A673 (cell line): Measurements from ENCODE around the gene ECI2. TPM values are rescaled to one million over a fixed set of nuclear protein-coding genes. Genes with fewer than 3 reads are reported as not detected.

Source experiments
- BruUV-seq: library from RNA; stranded (reverse); fragments of 400-500 nt; replicated peaks from 2 replicates; lab custom pipeline; 2021; lab: Mats Ljungman, UMichigan
- CTCF ChIA-PET: fragments of 300-600 bp; sonication (Branson Sonifier 250); formaldehyde crosslinking; loops from one replicate; lab custom pipeline; 2022; ENCODE audit warnings: antibody characterized with exemption; lab: Charles Lee
- POLR2A ChIA-PET: fragments of 300-600 bp; sonication (Branson Sonifier 250); formaldehyde crosslinking; loops from one replicate; lab custom pipeline; 2022; ENCODE audit warnings: antibody characterized with exemption; ENCODE audit not compliant: low non-redundant PET; lab: Charles Lee
- DNase-seq: peaks from one replicate; pipeline ENCODE4 v3.0.0-alpha.2; 2015; ENCODE audit warnings: low spot score
- H3K27ac ChIP-seq: fragments of 200-600 bp; sonication (generic); 2 replicates; pipeline ENCODE4 v1.5.1; 2016; ENCODE audit warnings: mixed run types, low read depth, mild to moderate bottlenecking, mixed read lengths, antibody characterized with exemption, low read length; ENCODE audit not compliant: poor library complexity, severe bottlenecking
- H3K27me3 ChIP-seq: fragments of 200-600 bp; sonication (generic); replicated peaks from 2 replicates; pipeline ENCODE4 v1.6.1; 2017; ENCODE audit warnings: mixed run types, low read depth, mild to moderate bottlenecking, mixed read lengths, antibody characterized with exemption, low read length; ENCODE audit not compliant: insufficient read depth, poor library complexity
- H3K36me3 ChIP-seq: fragments of 200-600 bp; sonication (generic); 2 replicates; pipeline ENCODE4 v1.6.1; 2016; ENCODE audit warnings: mixed run types, mild to moderate bottlenecking, mixed read lengths, antibody characterized with exemption, low read length; ENCODE audit not compliant: insufficient read depth, poor library complexity, severe bottlenecking
- H3K4me1 ChIP-seq: fragments of 200-600 bp; sonication (generic); 2 replicates; pipeline ENCODE4 v1.6.1; 2017; ENCODE audit warnings: mixed run types, mild to moderate bottlenecking, mixed read lengths, antibody characterized with exemption, low read length; ENCODE audit not compliant: insufficient read depth, poor library complexity, severe bottlenecking
- H3K4me3 ChIP-seq: fragments of 200-600 bp; sonication (generic); 2 replicates; pipeline ENCODE4 v1.5.1; 2016; ENCODE audit warnings: low read depth, mixed run types, mild to moderate bottlenecking, mixed read lengths, low read length; ENCODE audit not compliant: poor library complexity, severe bottlenecking
- H3K9me3 ChIP-seq: fragments of 200-600 bp; sonication (generic); 2 replicates; pipeline ENCODE4 v1.6.1; 2016; ENCODE audit warnings: mixed run types, low read depth, mild to moderate bottlenecking, mixed read lengths, antibody characterized with exemption, low read length; ENCODE audit not compliant: poor library complexity, severe bottlenecking
- CTCF ChIP-seq: fragments of 300-800, 200-600 bp; sonication (generic); conservative IDR thresholded peaks from 2 replicates; pipeline ENCODE4 v1.5.1; 2017; ENCODE audit warnings: low read depth, mild to moderate bottlenecking, antibody characterized with exemption, low read length, moderate library complexity, mixed read lengths
- EZH2 ChIP-seq: fragments of 200-600 bp; sonication (generic); IDR thresholded peaks from 2 replicates; pipeline ENCODE4 v1.6.1; 2017; ENCODE audit warnings: borderline replicate concordance, low read depth, mild to moderate bottlenecking, mixed read lengths, antibody characterized with exemption, low read length; ENCODE audit not compliant: poor library complexity, severe bottlenecking
- intact Hi-C: fragments of 100-400 bp; cut with micrococcal nuclease; formaldehyde crosslinking; loops from one replicate; pipeline ENCODE4 v1.10.0; 2022; ENCODE audit not compliant: unreplicated experiment
- total RNA-seq: library from RNA; stranded (reverse); gene quantifications from 2 replicates; pipeline ENCODE4 v1.2.3, GENCODE V29; 2021

Gene ECI2
- total RNA-seq, 1 experiment from 2014 or later: 56.3 TPM

DNA sequence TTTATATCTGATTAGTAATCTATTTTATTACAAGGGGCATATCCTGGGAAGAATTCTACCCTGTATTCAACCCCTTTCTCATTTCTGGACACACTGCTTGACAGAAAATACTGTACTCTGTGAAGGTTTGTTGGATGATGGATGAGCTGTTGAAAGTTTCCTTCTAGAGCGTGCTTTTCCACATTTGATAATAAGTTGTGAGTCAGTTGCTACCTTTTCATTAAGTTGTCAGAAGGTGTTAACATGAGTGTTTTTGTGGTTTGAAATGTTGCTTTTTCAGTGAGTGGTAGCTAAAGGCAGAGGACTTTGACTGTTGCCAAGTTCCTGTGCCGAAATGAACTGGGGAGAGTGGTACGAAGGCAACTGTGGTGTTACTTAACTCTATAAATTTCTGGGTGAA is 3.9 kb upstream of the ECI2 start:
- H3K4me3 ChIP-seq: no peak overlapping the region
- no peaks in the 10 kb centered on the region for H3K27me3 ChIP-seq
- no peaks in the 10 kb centered on the region for H3K9me3 ChIP-seq
- no peak for TF ChIP-seq EZH2
- TF ChIP-seq CTCF: no peak
- H3K4me1 ChIP-seq: peaks cover 14% of the 10 kb centered on the region
- no peak for DNase-seq
- no TSS peak for BruUV-seq
- CTCF ChIA-PET: no interaction called here
- POLR2A ChIA-PET: no interaction called here
- no peak overlapping the region for H3K27ac ChIP-seq
- no peaks in the 10 kb centered on the region for H3K36me3 ChIP-seq
- intact Hi-C loops: no loop called here

- DNase-seq: no peak
- BruUV-seq: no TSS peak
- H3K27ac ChIP-seq: no peak overlapping the region
- H3K9me3 ChIP-seq: no peaks in the 10 kb centered on the region
- no peak overlapping the region for H3K4me3 ChIP-seq
- no peak for TF ChIP-seq EZH2
- peaks cover 14% of the 10 kb centered on the region for H3K4me1 ChIP-seq
- intact Hi-C loops: no loop called here
- no peaks in the 10 kb centered on the region for H3K36me3 ChIP-seq
- ChIA-PET POLR2A (interaction anchor here (0.6 kb wide), 1 partner anchor 11 kb away, joined by 6 read pairs; no protein-coding TSS in a partner anchor), CTCF (interaction anchor here (0.9 kb wide), 1 partner anchor 18 kb away, joined by 3 read pairs; no protein-coding TSS in a partner anchor)
- no peaks in the 10 kb centered on the region for H3K27me3 ChIP-seq
Measured at GRCh38 chr6:4138186-4138585, 2.8 kb upstream of the ECI2 start.

- Histone ChIP-seq H3K4me3 (peak overlapping the region; percentile 56), H3K9me3 (no peaks in the 10 kb centered on the region), H3K4me1 (peaks cover 8% of the 10 kb centered on the region), H3K27ac (peak overlapping the region; percentile 75), H3K27me3 (no peaks in the 10 kb centered on the region), H3K36me3 (no peaks in the 10 kb centered on the region)
- BruUV-seq: TSS peak; percentile 93
- intact Hi-C loops: no loop called here
- TF ChIP-seq CTCF (no peak), EZH2 (no peak)
- no peak for DNase-seq
- CTCF ChIA-PET: no interaction called here
- POLR2A ChIA-PET: interaction anchor here (0.6 kb wide), 1 partner anchor 18 kb away, joined by 4 read pairs; no protein-coding TSS in a partner anchor
Measured at GRCh38 chr6:4136354-4136831, 1.0 kb upstream of the ECI2 start.
